SK-N-MC (cell line): ENCODE data around the gene F2RL3.

Source experiments
- DNase-seq: peaks from one replicate; pipeline ENCODE4 v3.0.0-alpha.2; 2011; ENCODE audit warnings: low read depth, low spot score
- H3K27ac ChIP-seq: fragments of 200-600 bp; sonication (generic); 2 replicates; pipeline ENCODE4 v1.5.1; 2016; ENCODE audit warnings: mixed run types
- H3K36me3 ChIP-seq: fragments of 200-600 bp; sonication (generic); 2 replicates; pipeline ENCODE4 v1.6.1; 2017; ENCODE audit warnings: antibody characterized with exemption, low read length, mixed read lengths; ENCODE audit not compliant: insufficient read depth
- H3K4me3 ChIP-seq: fragments of 200-600 bp; sonication (generic); 2 replicates; pipeline ENCODE4 v1.5.1; 2016
- H3K9ac ChIP-seq: fragments of 200-600 bp; sonication (generic); 2 replicates; pipeline ENCODE4 v1.8.0; 2017; ENCODE audit warnings: mixed run types, mixed read lengths; ENCODE audit not compliant: insufficient read length
- H3K9me3 ChIP-seq: fragments of 200-600 bp; sonication (generic); 2 replicates; pipeline ENCODE4 v1.6.1; 2017; ENCODE audit warnings: low read depth, mild to moderate bottlenecking, antibody characterized with exemption, low read length, moderate library complexity, mixed read lengths
- EZH2 ChIP-seq: fragments of 200-600 bp; sonication (generic); IDR thresholded peaks from one replicate; pipeline ENCODE4 v1.6.1; 2017; ENCODE audit warnings: antibody characterized with exemption
- FOXP2 ChIP-seq: optimal IDR thresholded peaks from 2 replicates; pipeline ENCODE3; 2011; ENCODE audit warnings: mild to moderate bottlenecking, moderate library complexity; ENCODE audit not compliant: insufficient read depth; ENCODE audit errors: extremely low read length, control extremely low read depth
- POLR2AphosphoS5 ChIP-seq: IDR thresholded peaks from 2 replicates; pipeline ENCODE4 v1.6.1; 2012; ENCODE audit warnings: mild to moderate bottlenecking, low read depth, low read length, borderline replicate concordance

Gene F2RL3

DNA sequence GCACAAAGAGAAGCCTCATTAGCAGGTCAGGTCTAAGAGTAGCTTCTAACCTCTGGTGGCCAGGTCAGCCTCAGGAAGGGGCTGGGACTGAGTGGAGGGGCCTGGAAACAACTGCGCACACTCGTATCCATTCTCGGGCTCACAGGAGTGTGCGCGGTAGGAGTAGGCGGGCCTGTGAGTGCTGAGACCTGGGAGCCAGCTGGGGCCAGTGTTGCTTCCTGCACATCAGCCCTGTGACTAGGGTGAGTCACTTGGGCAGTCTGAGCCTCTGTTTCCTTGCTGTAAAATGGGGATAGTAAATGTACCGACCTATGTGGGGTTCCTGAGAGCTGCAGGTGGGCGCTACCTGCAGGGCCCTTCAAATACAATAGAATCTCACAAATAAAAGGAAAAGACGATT lies 32.7 kb upstream of the F2RL3 start:
- TF ChIP-seq EZH2 (no peak), FOXP2 (no peak), POLR2AphosphoS5 (no peak)
- H3K9me3 ChIP-seq, result no peaks in the 10 kb centered on the region
- H3K4me3 ChIP-seq, result no peak overlapping the region
- no peak overlapping the region for H3K27ac ChIP-seq
- peaks cover 39% of the 10 kb centered on the region for H3K36me3 ChIP-seq
- no peak overlapping the region for H3K9ac ChIP-seq
- DNase-seq, result no peak

DNA sequence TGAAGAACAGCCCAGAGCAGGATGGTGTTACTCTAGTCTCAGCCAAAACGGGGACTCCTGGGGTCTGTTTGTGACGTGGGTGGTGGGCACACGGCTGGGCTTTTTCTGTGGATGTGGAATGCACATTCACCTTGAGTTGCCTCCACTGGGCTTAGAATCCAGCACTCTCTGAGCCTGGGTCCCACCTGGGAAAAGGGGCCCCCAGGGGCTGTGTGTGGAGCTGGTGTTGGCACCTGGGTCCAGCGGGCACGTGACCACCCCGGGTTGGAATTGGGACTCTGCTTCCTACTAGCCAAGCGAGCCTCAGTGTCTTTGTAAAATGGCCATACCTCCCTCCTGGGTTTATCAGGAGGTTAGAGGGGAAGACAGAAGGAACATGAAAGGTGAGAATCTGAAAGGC lies 29.2 kb upstream of the F2RL3 start:
- H3K9ac ChIP-seq, result no peak overlapping the region
- H3K4me3 ChIP-seq, result no peak overlapping the region
- H3K9me3 ChIP-seq, result no peaks in the 10 kb centered on the region
- no peak for DNase-seq
- H3K36me3 ChIP-seq, result peaks cover 26% of the 10 kb centered on the region; the same call in 1 of the 2 replicates
- no peak overlapping the region for H3K27ac ChIP-seq
- TF ChIP-seq FOXP2 (no peak), POLR2AphosphoS5 (no peak), EZH2 (no peak)

DNA sequence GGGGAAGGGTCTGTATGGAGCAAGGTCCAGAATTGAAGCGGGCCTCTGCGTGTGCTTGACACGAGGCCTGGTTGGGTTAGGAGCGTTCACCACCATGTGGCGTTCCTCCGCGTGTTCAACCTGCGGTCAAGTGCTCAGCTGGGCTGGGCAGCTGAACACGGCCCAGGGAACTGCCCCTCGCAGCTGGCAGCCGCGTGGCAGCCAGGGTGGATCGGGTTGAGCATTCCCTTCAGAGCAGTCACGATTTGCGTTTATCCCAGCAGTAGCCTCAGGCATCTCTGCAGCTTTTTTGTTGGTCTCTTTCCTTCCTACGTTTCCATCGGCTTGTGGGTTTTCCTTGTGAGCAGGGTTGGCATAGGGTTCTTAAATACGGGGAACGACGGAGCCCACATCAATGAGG lies 28.7 kb upstream of the F2RL3 start:
- Histone ChIP-seq H3K27ac (no peak overlapping the region), H3K4me3 (no peak overlapping the region), H3K9ac (peak overlapping the region; percentile 20), H3K36me3 (peaks cover 23% of the 10 kb centered on the region; the same call in 1 of the 2 replicates), H3K9me3 (no peaks in the 10 kb centered on the region)
- DNase-seq, result no peak
- TF ChIP-seq POLR2AphosphoS5 (no peak), FOXP2 (no peak), EZH2 (no peak)

DNA sequence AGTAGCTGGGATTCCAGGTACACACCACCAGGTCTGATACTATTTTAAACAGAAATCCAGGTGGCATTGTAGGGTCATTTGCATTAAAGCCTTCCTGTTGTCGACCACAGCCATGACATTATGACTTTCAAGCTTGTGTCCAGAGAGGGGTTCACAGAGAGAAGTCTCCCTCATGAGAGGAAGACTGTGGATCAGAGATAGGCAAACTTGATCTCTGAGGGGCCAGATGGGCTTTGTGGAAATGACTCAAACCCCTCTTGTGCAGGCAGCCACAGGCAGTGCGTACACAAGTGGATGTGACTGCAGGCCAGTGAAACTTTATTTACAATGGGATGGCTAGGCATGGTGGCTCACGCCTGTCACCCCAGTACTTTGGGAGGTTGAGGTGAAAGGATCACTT lies 27.8 kb upstream of the F2RL3 start:
- Histone ChIP-seq H3K4me3 (no peak overlapping the region), H3K9me3 (no peaks in the 10 kb centered on the region), H3K27ac (no peak overlapping the region), H3K36me3 (peaks cover 30% of the 10 kb centered on the region), H3K9ac (no peak overlapping the region)
- TF ChIP-seq POLR2AphosphoS5, result no peak
- no peak for TF ChIP-seq FOXP2
- no peak for TF ChIP-seq EZH2
- DNase-seq, result no peak

DNA sequence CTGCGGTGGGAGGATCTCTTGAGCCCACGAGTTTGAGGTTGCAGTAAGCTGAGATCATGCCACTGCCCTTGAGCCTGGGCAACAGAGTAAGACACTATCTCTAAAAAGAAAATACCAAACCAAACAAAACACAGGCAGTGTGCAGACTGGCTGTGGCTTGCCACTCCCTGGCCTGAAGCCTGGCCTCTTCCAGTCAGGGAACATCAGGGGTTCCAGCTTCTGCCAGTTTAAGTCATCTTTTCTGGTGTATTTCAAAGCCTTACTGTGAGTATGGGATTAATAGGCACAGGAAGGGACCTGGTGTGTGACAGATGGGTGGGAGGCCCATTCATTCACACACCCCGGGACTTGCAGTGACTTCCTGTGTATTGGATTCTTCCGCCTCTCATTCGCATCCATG lies 27.0 kb upstream of the F2RL3 start:
- TF ChIP-seq FOXP2, result no peak
- no peak for TF ChIP-seq POLR2AphosphoS5
- TF ChIP-seq EZH2, result no peak
- Histone ChIP-seq H3K9ac (no peak overlapping the region), H3K9me3 (no peaks in the 10 kb centered on the region), H3K36me3 (peaks cover 36% of the 10 kb centered on the region), H3K4me3 (no peak overlapping the region), H3K27ac (no peak overlapping the region)
- DNase-seq, result no peak

DNA sequence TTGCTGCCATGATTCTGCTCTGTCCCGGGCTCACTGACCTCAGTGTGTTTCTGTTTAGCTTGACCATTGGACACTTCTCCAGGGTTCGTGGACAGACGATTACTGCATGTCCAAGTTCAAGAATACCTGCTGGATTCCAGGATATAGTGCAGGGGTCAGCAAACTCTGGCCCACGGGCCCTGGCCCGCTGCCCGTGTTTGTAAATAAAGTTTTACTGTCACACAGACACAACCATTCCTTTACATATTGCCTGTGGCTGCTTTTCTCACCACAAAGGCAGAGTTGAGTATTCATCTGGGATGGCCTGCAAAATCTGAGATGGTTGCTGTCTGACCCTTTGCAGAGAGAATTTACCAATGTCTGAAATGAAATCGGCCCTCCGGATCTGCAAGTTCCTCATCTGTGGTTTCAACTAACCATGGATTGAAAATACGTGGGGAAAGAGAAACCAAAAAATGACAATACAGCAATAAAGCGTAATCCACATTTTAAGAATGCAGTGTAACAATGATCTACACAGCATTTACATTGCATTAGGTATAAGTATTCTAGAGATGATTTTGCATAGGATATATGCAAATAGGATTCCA lies 25.9 kb upstream of the F2RL3 start:
- no peak for DNase-seq
- no peak overlapping the region for H3K9ac ChIP-seq
- H3K4me3 ChIP-seq, result no peak overlapping the region

DNA sequence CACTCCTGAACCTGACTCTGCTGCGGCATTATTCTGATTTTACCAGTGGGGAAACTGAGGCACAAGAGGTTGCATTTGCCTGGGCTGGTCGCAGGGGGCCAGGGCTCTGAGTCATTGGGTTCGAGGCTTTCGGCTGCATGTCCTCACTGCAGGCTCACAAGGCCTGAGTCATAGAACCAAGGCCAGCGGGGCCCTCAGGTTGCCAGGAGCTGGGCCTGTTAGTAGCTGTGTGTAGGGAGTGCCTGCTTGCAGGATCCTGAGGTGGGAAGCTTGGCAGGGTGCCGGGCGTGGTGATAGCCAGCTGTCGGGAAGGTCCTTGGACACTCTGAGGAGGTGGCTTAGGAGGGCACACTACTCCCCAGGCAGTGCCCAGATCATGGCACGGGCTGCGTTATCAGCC lies 21.6 kb upstream of the F2RL3 start:
- no peak for DNase-seq
- H3K36me3 ChIP-seq, result peaks cover 53% of the 10 kb centered on the region
- TF ChIP-seq POLR2AphosphoS5 (no peak), EZH2 (no peak), FOXP2 (no peak)

More for the DNA sequence above, 25.9 kb upstream of the F2RL3 start:
- Histone ChIP-seq H3K36me3 (peaks cover 47% of the 10 kb centered on the region), H3K9me3 (no peaks in the 10 kb centered on the region), H3K27ac (no peak overlapping the region)
- TF ChIP-seq EZH2, result no peak
- TF ChIP-seq POLR2AphosphoS5, result no peak
- TF ChIP-seq FOXP2, result no peak

DNA sequence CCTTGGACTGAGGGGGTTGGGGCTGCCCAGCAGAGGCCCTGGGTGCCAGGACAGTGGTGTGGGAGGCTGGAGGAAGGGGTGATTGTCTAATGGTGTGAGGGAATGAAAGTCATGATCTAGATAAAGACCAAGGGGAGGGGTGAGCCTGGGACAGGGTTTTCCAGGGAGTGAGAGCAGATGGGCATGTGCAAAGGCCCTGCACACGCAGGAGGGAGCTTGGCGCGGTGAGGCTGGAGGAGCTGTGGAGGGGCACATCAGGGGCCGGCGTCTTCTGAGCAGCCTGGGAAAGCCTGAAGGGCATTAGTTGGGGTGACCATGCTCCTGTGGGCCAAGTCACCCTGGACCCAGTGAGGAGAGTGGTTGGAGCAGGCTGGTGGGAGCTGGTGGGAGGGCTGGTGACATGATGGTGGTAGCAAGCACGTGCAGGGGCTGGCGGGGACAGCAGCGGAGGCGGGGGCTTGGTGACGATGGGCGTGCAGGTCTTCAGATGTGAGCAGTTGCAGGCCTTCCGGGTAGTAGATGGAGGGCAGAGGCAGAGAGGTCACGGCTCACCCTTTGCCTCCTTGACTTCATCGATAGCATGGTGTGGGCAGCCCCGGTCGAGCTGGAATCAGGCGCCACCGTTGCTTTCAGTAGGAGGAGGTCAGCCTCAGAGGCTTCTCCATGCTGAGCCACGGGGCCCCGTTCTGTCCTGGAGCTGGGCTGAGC lies 20.2 kb upstream of the F2RL3 start:
- Histone ChIP-seq H3K27ac (no peak overlapping the region), H3K9ac (no peak overlapping the region), H3K36me3 (peaks cover 44% of the 10 kb centered on the region), H3K9me3 (no peaks in the 10 kb centered on the region), H3K4me3 (no peak overlapping the region)
- no peak for DNase-seq
- TF ChIP-seq FOXP2 (no peak), EZH2 (no peak), POLR2AphosphoS5 (no peak)

More for the DNA sequence above, 21.6 kb upstream of the F2RL3 start:
- Histone ChIP-seq H3K4me3 (no peak overlapping the region), H3K9ac (no peak overlapping the region), H3K9me3 (no peaks in the 10 kb centered on the region), H3K27ac (no peak overlapping the region)
